ENCODE measurements around the gene AP5S1. TPM values are rescaled to one million over a fixed set of nuclear protein-coding genes. Genes with fewer than 3 reads are reported as not detected.

The AP5S1 gene
- total RNA-seq, 2 donors from 2014 or later = 14.6 to 17.3 TPM

- H3K27ac ChIP-seq = peak within 1 kb of the TSS; percentile 94 to 96
- H3K36me3 ChIP-seq = no peaks in the 10 kb centered on the region
- DNase-seq (ENCODE audit: low spot score) = peak; percentile 85
- H3K9me3 ChIP-seq = no peaks in the 10 kb centered on the region
- H3K27me3 ChIP-seq = no peaks in the 10 kb centered on the region
- TF ChIP-seq CTCF (IDR thresholded peaks at IDR 0.05) = no peak
- H3K4me3 ChIP-seq = peak within 1 kb of the TSS; percentile 95 to 98
- peaks cover 0 to 25% of the 10 kb centered on the region in 2 donors for H3K4me1 ChIP-seq
Measured at GRCh38 chr20:3846740-3847428, 26.5 kb downstream of the AP5S1 start, which contains the start of gene MAVS. Gene MAVS, plus strand, starts transcription at chr20:3846834. Its CDS starts 7,791 bp downstream, at chr20:3854625.

GRCh38 chr20:3847429-3847940 is 27.1 kb downstream of the AP5S1 start:
- no peaks in the 10 kb centered on the region for H3K9me3 ChIP-seq
- no peak for DNase-seq (ENCODE audit: low spot score)
- no peak for TF ChIP-seq CTCF (IDR thresholded peaks at IDR 0.05)
- no peaks in the 10 kb centered on the region for H3K27me3 ChIP-seq
- H3K4me1 ChIP-seq = peaks cover 0 to 25% of the 10 kb centered on the region in 2 donors
- H3K4me3 ChIP-seq = peak overlapping the region; percentile 95 to 98
- H3K36me3 ChIP-seq = no peaks in the 10 kb centered on the region
- H3K27ac ChIP-seq = peak overlapping the region; percentile 94 to 96

- no peaks in the 10 kb centered on the region for H3K27me3 ChIP-seq
- H3K4me3 ChIP-seq = no peak overlapping the region
- no peak for DNase-seq (ENCODE audit: low spot score)
- H3K27ac ChIP-seq = no peak overlapping the region
- H3K36me3 ChIP-seq = no peaks in the 10 kb centered on the region
- no peak for TF ChIP-seq CTCF (IDR thresholded peaks at IDR 0.05)
- H3K9me3 ChIP-seq = no peaks in the 10 kb centered on the region
- peaks cover 0 to 25% of the 10 kb centered on the region in 2 donors for H3K4me1 ChIP-seq
Measured at GRCh38 chr20:3848565-3848964, 28.2 kb downstream of the AP5S1 start.

- DNase-seq (ENCODE audit: low spot score) = no peak
- no peaks in the 10 kb centered on the region for H3K9me3 ChIP-seq
- H3K4me3 ChIP-seq = no peak overlapping the region
- H3K27ac ChIP-seq = no peak overlapping the region
- H3K27me3 ChIP-seq = no peaks in the 10 kb centered on the region
- H3K36me3 ChIP-seq = peaks cover 43% of the 10 kb centered on the region
- TF ChIP-seq CTCF (IDR thresholded peaks at IDR 0.05) = no peak
- H3K4me1 ChIP-seq = no peaks in the 10 kb centered on the region
Measured at GRCh38 chr20:3854462-3854871, 34.1 kb downstream of the AP5S1 start.

- DNase-seq (ENCODE audit: low spot score) = no peak
- Histone ChIP-seq H3K27ac (no peak overlapping the region), H3K4me1 (no peaks in the 10 kb centered on the region), H3K9me3 (no peaks in the 10 kb centered on the region), H3K4me3 (no peak overlapping the region), H3K36me3 (peaks cover 72% of the 10 kb centered on the region), H3K27me3 (no peaks in the 10 kb centered on the region)
- no peak for TF ChIP-seq CTCF (IDR thresholded peaks at IDR 0.05)
Measured at GRCh38 chr20:3857405-3857804, 37.1 kb downstream of the AP5S1 start.

Measured in right atrium auricular region (tissue), 2 donors.